Measurements from ENCODE around the gene PNPLA4.

- TF ChIP-seq CEBPB (IDR thresholded peaks at IDR 0.05) = no peak
- no peak for TF ChIP-seq EGR1 (IDR thresholded peaks at IDR 0.05)
- no peak for TF ChIP-seq TAF1 (IDR thresholded peaks at IDR 0.05; ENCODE audit: low read depth)
- TF ChIP-seq EP300 (IDR thresholded peaks at IDR 0.05; ENCODE audit: borderline replicate concordance) = no peak
- TF ChIP-seq REST (IDR thresholded peaks at IDR 0.05; ENCODE audit: low read depth) = no peak
- no peak for TF ChIP-seq RAD21 (IDR thresholded peaks at IDR 0.05; ENCODE audit: low read depth)
- TF ChIP-seq ZBTB7A (IDR thresholded peaks at IDR 0.05; ENCODE audit: low read depth) = no peak
- TF ChIP-seq MAX (IDR thresholded peaks at IDR 0.05) = no peak
- TF ChIP-seq TCF12 (IDR thresholded peaks at IDR 0.05; ENCODE audit: low read depth) = no peak
These were observed 45.4 kb upstream of the PNPLA4 start for GRCh38 chrX:7972586-7972985.

Measured in Ishikawa (cell line).